Stimulated activated memory B cell treated with anti-CD40 and anti-IgM and Interleukin-4, amounts not matched to agents 10 μg/mL and 1 μg/mL and 100 μg/mL, for 72 hours (primary cell): ENCODE results near the gene ELFN2.

Source experiments
- ATAC-seq: fragments of 150-1000 bp; cut with Tn5 transposase; 2 replicates; pipeline ENCODE4 v1.10.0; 2021
- H3K27ac Mint-ChIP-seq: one replicate; pipeline ENCODE4 v1.8.0; 2022; ENCODE audit warnings: mild to moderate bottlenecking, mixed read lengths
- H3K27me3 Mint-ChIP-seq: one replicate; pipeline ENCODE4 v1.8.0; 2022; ENCODE audit warnings: mixed read lengths
- H3K36me3 Mint-ChIP-seq: one replicate; pipeline ENCODE4 v1.8.0; 2022; ENCODE audit warnings: mixed read lengths
- H3K4me1 Mint-ChIP-seq: one replicate; pipeline ENCODE4 v1.8.0; 2022; ENCODE audit warnings: mixed read lengths
- H3K4me3 Mint-ChIP-seq: one replicate; pipeline ENCODE4 v1.8.0; 2022; ENCODE audit warnings: mild to moderate bottlenecking, moderate library complexity, mixed read lengths
- H3K9me3 Mint-ChIP-seq: one replicate; pipeline ENCODE4 v1.8.0; 2022; ENCODE audit warnings: mixed read lengths

ELFN2 gene

DNA sequence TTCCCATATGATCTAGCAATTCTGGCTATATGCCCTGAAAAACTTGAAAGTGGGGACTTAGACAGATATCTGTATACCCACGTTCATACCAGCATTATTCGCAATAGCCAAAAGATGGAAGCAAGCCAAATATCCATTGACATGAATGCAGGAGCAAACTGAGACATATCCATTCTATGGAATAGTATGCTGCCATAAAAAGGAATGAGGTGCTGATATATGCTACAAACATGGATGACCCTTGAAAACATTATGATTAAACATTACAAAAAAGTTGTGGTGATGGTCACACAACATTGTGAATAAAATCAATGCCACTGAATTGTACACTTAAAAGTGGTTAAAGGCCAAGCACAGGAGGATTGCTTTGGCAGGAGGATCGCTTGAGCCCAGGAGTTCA, 33.4 kb upstream of the ELFN2 start:
- no peaks in the 10 kb centered on the region for H3K27me3 Mint-ChIP-seq

DNA sequence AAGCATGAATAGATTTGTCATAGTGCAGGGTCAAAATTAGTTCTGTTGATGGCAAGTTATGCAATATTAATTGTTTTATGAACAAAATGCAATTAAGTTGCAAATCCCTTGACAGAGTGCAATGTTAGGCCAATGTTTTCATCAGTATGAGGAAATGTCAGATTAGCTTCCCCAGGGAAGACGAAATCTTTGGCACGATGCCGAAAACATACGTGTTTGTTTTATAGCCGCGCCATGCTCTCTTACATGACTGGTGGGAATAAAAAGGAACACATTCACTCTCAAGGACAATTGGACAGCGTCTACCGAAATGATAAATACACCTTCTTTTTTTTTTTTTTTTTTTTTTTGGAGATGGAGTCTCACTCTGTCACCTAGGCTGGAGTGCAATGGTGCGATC, 31.9 kb upstream of the ELFN2 start:
- no peaks in the 10 kb centered on the region for H3K9me3 Mint-ChIP-seq
- H3K36me3 Mint-ChIP-seq, result peaks cover 37% of the 10 kb centered on the region
- ATAC-seq, result no peak
- no peaks in the 10 kb centered on the region for H3K27me3 Mint-ChIP-seq
- H3K4me3 Mint-ChIP-seq, result no peak overlapping the region
- peaks cover 4% of the 10 kb centered on the region for H3K4me1 Mint-ChIP-seq
- no peak overlapping the region for H3K27ac Mint-ChIP-seq

More for the DNA sequence above, 33.4 kb upstream of the ELFN2 start:
- no peak for ATAC-seq
- Mint-ChIP-seq H3K36me3 (peaks cover 31% of the 10 kb centered on the region), H3K9me3 (no peaks in the 10 kb centered on the region), H3K27ac (no peak overlapping the region), H3K4me1 (peaks cover 19% of the 10 kb centered on the region), H3K4me3 (no peak overlapping the region)

DNA sequence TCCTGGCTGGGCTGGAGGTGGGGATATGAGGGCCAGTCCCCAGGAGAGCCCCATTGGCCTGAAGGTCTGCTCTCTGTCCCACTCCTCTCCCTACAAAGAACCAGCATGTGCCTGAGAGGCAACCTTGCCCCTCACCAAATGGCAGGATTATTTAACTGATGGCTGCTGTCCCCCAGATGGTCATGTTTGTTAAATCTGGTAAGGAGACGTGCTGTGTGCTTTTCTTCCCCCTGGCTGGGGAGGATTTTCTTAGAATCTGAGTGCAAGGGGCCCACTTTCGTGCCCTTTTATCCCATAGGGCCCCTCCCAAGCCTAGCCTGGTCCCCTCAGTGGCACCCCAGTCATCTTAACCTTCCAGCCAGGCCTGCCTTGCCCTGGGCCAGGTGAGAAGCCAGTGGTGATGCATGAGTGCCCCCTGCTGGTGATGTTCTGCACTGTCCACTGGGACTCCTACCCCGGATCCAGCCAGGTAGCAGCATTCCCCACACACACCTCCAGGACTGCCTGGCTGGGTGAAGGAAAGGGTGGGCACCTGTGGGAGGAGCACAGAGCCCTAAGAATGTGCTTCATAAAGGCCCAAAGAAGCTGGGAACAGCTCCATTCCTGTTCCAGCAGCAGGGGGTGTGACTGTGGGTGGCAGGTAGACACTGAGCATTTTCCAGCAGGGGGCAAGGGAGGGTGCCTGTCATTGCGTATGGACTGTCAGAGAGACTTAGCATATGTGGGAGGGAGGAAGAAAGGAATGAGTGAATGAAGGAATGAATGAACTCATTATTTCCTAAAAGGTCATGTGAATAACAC, 30.0 kb upstream of the ELFN2 start:
- H3K27me3 Mint-ChIP-seq, result no peaks in the 10 kb centered on the region
- H3K4me1 Mint-ChIP-seq, result peaks cover 4% of the 10 kb centered on the region
- peak; percentile 92 for ATAC-seq
- no peak overlapping the region for H3K27ac Mint-ChIP-seq
- H3K36me3 Mint-ChIP-seq, result peaks cover 39% of the 10 kb centered on the region
- H3K9me3 Mint-ChIP-seq, result no peaks in the 10 kb centered on the region
- H3K4me3 Mint-ChIP-seq, result no peak overlapping the region

DNA sequence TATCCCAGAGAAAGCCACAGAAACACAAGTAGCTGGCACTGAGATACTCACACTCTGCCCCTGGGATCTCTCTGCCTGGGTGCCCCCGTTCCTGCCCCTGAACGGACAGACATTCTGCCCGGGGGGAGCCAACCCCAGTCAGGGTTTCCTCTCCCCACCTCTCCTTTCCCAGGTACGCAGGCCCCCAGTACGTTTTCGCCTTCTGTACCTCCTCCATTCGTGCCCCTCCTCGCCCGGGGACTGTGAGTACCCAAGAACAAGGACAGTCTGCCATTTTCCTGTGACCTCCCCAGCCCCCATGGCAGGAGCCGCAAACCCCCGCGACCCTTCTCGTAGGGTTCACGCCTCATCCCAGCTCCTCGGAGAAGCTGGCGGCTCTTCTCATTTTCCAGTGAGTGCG, 29.1 kb upstream of the ELFN2 start:
- H3K27me3 Mint-ChIP-seq, result no peaks in the 10 kb centered on the region
- H3K36me3 Mint-ChIP-seq, result peaks cover 41% of the 10 kb centered on the region
- peaks cover 2% of the 10 kb centered on the region for H3K9me3 Mint-ChIP-seq
- no peak for ATAC-seq
- H3K4me3 Mint-ChIP-seq, result no peak overlapping the region
- H3K27ac Mint-ChIP-seq, result no peak overlapping the region
- H3K4me1 Mint-ChIP-seq, result peaks cover 10% of the 10 kb centered on the region

DNA sequence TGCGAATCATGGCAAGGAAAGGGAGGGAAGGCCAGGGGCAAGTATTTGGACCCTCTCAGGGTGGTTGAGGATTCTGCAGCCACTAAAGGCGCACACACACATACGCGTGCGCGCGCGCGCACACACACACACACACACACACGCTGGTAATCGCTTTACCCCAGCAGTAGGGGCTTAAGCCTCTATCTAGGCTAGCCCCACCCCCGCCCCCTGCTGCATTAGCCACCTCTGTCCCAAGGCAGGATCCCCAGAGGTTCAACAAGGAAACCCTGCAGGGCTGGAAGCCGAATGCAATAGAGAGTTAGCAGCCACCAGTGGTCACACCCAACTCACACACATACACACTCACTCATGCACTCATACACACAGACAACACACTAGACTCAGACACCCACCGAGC, 28.6 kb upstream of the ELFN2 start:
- Mint-ChIP-seq H3K36me3 (peaks cover 45% of the 10 kb centered on the region), H3K27ac (no peak overlapping the region), H3K27me3 (peaks cover 2% of the 10 kb centered on the region), H3K4me3 (no peak overlapping the region), H3K4me1 (peaks cover 10% of the 10 kb centered on the region), H3K9me3 (peaks cover 2% of the 10 kb centered on the region)
- ATAC-seq, result no peak

DNA sequence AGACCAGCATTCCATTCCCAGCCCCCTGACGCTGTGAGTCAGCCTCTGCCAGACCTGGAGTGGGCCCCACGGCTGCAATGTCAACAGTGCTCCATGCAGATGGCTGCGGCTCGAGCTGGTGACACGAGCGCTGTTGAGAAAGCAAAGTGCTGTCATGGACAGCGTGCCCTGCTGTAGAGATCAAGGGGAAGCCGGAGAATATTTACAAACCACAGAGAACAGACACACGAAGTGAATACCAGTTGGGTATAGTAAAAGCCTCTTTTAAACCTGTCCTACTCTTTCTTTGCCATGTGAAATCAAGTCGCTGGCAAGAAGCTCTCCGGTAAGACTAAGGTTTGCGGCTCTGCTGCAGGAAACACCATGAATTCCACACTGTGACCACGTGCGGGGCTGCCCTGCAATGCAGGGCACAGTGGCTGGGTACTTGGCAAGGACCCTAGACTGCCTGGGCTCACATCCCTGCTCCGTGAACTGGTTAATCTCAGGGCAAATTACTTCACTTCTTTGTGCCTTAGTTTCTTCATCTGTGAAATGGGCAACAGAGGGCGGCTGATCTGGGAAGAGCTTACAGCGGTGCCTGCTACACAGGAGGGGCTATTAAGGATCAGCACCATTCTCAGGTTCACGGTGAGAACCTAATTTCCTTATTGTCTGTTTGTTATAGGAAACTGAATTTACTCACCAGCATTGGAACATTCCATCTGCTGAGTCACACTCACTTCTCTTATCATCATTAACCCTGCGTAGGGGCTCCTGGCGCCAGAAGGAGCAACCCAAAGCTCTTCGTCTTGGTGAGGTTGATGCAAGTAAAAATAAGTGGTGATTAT, 27.8 kb upstream of the ELFN2 start:
- H3K36me3 Mint-ChIP-seq, result peaks cover 41% of the 10 kb centered on the region
- no peak overlapping the region for H3K4me3 Mint-ChIP-seq
- H3K27ac Mint-ChIP-seq, result no peak overlapping the region
- peaks cover 10% of the 10 kb centered on the region for H3K4me1 Mint-ChIP-seq
- no peak for ATAC-seq
- peaks cover 10% of the 10 kb centered on the region for H3K27me3 Mint-ChIP-seq
- H3K9me3 Mint-ChIP-seq, result peaks cover 2% of the 10 kb centered on the region

DNA sequence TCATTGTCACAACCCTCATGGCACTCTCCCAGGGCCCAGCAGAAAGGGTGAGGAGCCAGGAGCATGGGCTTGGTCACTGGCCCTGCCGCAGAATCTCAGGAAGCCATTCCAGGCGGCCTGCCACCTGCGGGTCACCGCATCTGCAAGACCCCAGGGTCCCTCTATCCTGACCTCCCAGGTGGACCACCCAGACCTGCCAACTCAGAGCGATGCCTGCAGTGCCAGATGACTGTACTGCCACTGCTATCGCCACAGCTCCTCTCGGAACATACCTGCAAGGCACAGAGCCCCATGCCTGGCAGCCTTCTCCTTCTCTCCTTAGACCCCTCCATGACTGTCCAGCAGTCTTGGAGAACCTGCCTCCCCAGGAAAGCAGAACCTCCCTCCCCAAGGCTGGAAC, 26.4 kb upstream of the ELFN2 start:
- Mint-ChIP-seq H3K4me3 (no peak overlapping the region), H3K36me3 (peaks cover 30% of the 10 kb centered on the region), H3K9me3 (peaks cover 2% of the 10 kb centered on the region), H3K27ac (no peak overlapping the region), H3K4me1 (peaks cover 10% of the 10 kb centered on the region), H3K27me3 (peaks cover 24% of the 10 kb centered on the region)
- ATAC-seq, result no peak

DNA sequence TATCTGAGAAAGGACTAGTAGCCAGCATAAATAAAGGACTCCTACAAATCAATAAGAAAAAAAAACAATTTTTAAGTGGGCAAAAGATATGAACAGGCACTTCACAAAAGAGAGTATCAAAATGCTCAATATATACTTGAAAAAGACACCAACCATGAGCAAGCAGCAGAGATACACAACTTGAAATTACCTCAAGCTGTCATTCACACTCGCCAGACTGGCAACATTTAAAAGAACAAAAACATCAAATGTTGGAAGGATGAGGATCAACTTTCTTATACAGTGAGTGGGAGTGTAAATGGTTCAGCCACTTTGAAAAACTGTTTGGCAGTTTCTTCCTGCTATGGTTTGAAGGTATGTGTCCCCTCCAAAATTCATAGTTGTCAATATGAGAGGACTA, 23.9 kb upstream of the ELFN2 start:
- ATAC-seq, result no peak
- peaks cover 2% of the 10 kb centered on the region for H3K9me3 Mint-ChIP-seq
- H3K4me3 Mint-ChIP-seq, result no peak overlapping the region
- no peak overlapping the region for H3K27ac Mint-ChIP-seq
- H3K4me1 Mint-ChIP-seq, result peaks cover 6% of the 10 kb centered on the region
- H3K36me3 Mint-ChIP-seq, result peaks cover 29% of the 10 kb centered on the region
- H3K27me3 Mint-ChIP-seq, result peaks cover 33% of the 10 kb centered on the region

DNA sequence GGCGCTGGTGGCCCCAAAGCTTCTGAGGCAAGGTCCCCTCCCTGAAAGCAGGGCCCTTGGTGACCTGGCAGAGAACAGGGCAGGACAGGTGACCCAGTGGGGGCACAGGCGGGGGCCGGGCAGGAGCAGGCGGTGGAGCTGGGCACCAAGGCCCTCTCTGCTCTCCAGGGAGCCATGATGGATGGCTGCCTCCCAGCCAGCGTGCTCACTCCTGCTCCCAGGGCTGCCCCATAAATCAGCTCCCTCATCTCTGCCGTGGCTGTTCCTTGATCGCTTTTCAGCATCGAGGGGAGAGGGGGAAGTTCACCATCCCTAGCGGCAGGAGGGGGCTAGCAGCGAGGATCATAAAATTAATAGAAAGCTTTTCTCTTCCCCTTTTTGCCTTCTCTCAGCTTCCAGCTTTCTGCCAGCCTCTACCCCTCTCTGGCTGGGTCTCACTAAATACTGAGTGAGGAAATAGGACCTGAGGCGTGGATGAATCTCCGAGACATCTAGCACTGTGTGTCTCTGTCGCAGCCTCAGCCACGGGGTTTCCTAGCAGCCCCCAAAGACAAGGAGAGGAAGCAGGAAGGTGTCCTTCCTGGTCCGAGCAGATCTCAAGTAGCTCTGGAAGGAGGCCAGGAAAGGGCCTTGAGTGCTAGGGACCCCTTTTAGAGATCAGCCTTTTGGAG, 22.2 kb upstream of the ELFN2 start:
- Mint-ChIP-seq H3K4me3 (no peak overlapping the region), H3K4me1 (peaks cover 6% of the 10 kb centered on the region), H3K36me3 (peaks cover 19% of the 10 kb centered on the region), H3K27me3 (peaks cover 33% of the 10 kb centered on the region), H3K9me3 (peaks cover 2% of the 10 kb centered on the region), H3K27ac (no peak overlapping the region)
- ATAC-seq, result no peak

DNA sequence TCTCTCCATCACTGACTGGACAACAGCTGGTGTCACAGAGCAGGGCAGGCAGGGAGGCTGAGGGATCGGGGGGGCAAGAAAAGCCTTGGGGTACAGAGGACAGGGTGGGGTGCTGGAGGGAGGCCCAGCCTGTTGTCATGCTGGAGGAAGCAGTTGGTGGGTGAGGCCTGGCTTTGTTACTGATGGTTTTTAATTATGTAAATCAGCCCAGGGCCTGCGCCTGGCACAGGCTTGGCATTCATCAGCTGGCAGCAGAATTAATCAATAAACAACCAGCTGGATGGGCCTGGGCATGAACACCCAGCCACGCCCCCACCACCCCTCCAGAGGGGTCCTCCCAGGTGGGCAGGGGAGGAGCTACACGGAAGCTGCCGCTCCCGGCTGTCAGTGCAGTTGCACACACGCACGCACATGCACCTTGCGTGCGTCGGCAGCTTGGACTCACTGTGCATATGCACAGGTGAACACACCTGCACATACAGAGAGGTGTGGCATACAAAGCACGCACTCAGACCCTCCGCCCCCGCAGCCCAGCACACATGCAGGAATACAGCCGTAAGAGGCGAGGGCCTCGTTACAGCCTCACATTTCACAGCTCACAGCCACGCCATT, 21.3 kb upstream of the ELFN2 start:
- H3K27me3 Mint-ChIP-seq, result peaks cover 33% of the 10 kb centered on the region
- peaks cover 2% of the 10 kb centered on the region for H3K9me3 Mint-ChIP-seq
- H3K4me3 Mint-ChIP-seq, result no peak overlapping the region
- H3K27ac Mint-ChIP-seq, result no peak overlapping the region
- H3K4me1 Mint-ChIP-seq, result peaks cover 6% of the 10 kb centered on the region
- no peak for ATAC-seq
- peaks cover 14% of the 10 kb centered on the region for H3K36me3 Mint-ChIP-seq

DNA sequence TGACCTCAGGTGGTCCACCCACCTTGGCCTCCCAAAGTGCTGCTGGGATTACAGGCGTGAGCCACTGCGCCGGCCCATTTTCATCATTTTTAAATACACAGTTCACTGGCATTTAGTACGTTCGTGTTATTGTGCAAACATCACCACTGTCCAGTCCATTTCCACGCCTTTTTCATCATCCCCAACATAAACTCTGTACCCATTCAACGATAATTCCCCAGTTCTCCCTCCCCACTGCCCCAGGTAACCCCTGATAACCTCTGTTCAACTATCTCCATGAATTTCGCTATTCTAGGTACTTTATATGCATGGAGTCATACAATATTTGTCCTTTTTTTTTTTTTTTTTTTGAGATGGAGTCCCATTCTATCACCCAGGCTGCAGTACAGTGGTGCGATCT, 18.2 kb upstream of the ELFN2 start:
- Mint-ChIP-seq H3K9me3 (peaks cover 4% of the 10 kb centered on the region), H3K36me3 (peaks cover 6% of the 10 kb centered on the region), H3K27ac (no peak overlapping the region), H3K4me3 (no peak overlapping the region), H3K4me1 (no peaks in the 10 kb centered on the region), H3K27me3 (peaks cover 44% of the 10 kb centered on the region)
- ATAC-seq, result no peak

DNA sequence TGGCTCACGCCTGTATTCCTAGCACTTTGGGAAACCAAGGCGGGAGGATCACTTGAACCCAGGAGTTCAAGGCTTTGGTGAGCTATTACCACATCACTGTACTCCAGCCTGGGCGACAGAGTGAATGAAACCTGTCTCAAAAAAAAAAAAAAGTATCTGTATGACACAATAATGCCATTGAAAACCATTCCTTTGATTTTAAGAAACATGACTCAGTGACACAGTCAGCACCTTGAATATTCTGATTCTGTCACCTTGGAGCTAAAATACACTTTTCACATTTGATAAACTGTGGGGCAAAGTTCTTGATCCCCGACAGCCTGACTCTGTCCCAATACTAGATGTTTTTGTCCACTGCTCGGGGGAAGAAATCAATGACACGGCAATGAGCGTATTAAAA, 16.7 kb upstream of the ELFN2 start:
- Mint-ChIP-seq H3K9me3 (peaks cover 4% of the 10 kb centered on the region), H3K36me3 (peaks cover 6% of the 10 kb centered on the region), H3K4me1 (no peaks in the 10 kb centered on the region), H3K27ac (no peak overlapping the region), H3K4me3 (no peak overlapping the region), H3K27me3 (peaks cover 29% of the 10 kb centered on the region)
- ATAC-seq, result no peak

DNA sequence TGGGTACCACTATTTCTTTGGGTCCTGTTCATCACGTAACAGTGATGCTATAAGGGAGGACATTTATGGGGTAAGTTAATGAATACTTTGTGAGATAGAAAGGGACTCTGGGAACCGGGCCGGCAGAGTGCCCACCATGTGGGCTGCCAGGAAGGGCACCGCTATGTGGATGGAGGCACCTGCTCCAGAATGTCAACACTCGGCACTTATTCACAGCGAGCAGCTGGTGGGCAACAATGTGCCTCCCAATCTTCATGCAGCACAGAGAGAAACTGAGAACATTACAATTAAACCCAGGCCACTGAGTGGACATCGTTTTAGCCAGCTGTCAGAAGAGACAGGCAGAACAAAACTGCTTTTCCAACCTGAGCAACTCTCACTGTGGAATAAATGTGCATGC, 15.8 kb upstream of the ELFN2 start:
- Mint-ChIP-seq H3K4me3 (no peak overlapping the region), H3K27ac (no peak overlapping the region), H3K4me1 (no peaks in the 10 kb centered on the region), H3K27me3 (peaks cover 22% of the 10 kb centered on the region), H3K9me3 (peaks cover 4% of the 10 kb centered on the region), H3K36me3 (peaks cover 6% of the 10 kb centered on the region)
- ATAC-seq, result no peak

DNA sequence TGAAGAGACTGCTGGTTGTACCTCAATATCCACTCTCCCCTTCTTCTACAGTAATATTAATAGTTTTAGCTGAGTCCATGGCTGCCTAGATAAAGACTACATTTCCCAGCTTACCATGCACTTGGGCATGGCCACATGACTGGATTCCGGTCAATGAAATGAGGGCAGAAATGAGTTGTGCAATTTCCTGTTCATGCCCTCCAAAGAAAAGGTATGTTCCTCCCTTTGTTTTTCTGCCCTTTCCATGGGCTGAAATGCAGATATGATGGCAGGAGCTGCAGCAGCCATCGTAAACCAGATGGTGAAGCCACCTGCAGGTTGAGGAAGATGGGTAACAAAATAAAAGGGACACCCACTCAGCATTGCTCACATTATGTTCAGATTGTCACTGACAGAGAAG, 15.3 kb upstream of the ELFN2 start:
- H3K4me3 Mint-ChIP-seq, result no peak overlapping the region
- H3K4me1 Mint-ChIP-seq, result no peaks in the 10 kb centered on the region
- ATAC-seq, result no peak
- H3K9me3 Mint-ChIP-seq, result peaks cover 4% of the 10 kb centered on the region
- H3K36me3 Mint-ChIP-seq, result peaks cover 6% of the 10 kb centered on the region
- no peak overlapping the region for H3K27ac Mint-ChIP-seq
- peaks cover 25% of the 10 kb centered on the region for H3K27me3 Mint-ChIP-seq

DNA sequence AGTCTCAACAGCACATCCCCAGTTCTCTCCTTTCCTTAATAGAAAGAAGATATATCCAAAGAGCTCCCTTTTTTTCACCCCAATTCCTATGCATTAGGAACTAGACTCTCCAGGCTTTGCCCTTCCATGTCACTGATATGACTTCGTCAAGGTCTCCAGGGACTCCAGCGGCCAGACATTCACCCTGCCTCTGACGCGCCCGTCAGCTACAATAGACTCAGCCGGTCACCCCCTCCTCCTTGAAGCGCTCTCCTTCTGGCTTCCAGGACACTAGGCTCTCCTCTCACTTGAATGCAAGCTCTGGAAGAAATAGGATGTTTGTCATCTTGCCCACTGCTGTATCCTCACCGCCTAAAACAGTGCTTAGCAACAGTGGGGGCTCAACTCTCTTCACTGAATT, 14.9 kb upstream of the ELFN2 start:
- Mint-ChIP-seq H3K9me3 (peaks cover 4% of the 10 kb centered on the region), H3K27me3 (peaks cover 30% of the 10 kb centered on the region), H3K4me1 (no peaks in the 10 kb centered on the region), H3K27ac (no peak overlapping the region), H3K36me3 (peaks cover 6% of the 10 kb centered on the region), H3K4me3 (no peak overlapping the region)
- no peak for ATAC-seq
